Stimulated activated CD4-positive, alpha-beta T cell treated with anti-CD3 and anti-CD28 coated beads, Interleukin-2, amount 100 ng/mL, for 24 hours (primary cell): ENCODE results near the gene MKX.
"Not testable (repeated sequence)": the region's sequence is repeated elsewhere in the genome, so short reads cannot be mapped to it uniquely, and the experiment has no call there.

ENCODE experiments used
- DNase-seq, 2 donors: peaks; one replicate each; pipeline ENCODE4 v3.0.0-alpha.2; 2020

The MKX gene

DNA sequence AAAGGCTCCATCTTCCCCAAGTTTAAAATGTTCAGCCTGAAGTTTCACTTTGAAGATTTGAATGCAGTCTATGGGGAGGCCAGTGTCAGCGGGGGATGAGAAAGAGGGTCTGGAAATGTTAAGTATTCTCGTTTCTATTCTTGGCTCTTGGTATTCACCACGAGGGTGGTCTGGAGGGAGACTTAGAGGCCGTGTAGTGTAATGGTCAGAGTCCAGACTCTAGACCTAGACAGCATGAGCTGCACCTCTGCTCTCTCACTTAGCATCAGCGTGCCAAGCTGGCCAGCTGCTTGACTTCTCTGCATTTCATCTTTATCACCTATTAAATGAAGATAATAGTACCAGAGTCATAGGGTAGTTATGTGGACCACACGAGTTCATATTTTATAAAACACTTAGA is 57.9 kb downstream of the MKX start:
- DNase-seq = no peak

DNA sequence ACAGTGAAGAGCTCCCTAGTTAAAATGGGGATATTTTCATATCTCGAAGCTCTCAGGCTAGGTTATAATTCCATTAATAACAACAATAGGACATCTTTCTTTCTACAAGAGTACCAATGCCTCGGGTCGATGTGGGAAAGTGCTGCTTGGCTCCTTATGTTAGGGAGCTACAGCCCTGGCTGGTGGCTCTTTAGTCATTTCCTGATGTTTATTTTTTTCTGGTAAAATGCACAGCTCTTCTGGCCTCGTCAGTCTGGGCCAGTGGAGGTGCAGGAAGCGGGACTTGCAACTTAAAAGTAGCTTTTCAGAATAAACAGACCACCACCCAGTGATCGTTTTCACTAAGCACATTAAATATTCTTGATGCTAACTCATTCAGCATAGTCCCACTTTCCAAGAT is 58.3 kb downstream of the MKX start:
- DNase-seq = no peak

- no peak for DNase-seq
Measured at GRCh38 chr10:27685681-27686080, 59.9 kb downstream of the MKX start.

DNA sequence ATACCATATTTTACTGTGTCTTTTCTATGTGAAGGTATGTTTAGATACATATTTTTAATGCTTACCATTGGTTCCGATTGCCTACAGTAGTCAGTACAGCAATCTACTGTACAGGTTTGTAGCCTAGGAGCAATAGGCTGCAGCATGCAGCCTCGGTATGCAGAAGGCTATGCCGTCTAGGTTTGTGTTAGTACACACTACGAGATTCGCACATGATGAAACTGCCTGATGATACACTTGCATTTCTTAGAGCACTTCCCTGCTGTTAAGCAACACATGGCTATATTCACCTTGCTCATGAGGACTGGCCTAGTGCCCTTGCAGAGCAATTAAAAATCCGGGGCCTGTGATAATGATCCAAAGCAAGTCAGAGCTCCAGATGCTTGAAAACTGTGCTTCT is 62.4 kb downstream of the MKX start:
- DNase-seq = no peak

- DNase-seq = not testable (repeated sequence)
Measured at GRCh38 chr10:27681795-27682194, 63.8 kb downstream of the MKX start.

DNA sequence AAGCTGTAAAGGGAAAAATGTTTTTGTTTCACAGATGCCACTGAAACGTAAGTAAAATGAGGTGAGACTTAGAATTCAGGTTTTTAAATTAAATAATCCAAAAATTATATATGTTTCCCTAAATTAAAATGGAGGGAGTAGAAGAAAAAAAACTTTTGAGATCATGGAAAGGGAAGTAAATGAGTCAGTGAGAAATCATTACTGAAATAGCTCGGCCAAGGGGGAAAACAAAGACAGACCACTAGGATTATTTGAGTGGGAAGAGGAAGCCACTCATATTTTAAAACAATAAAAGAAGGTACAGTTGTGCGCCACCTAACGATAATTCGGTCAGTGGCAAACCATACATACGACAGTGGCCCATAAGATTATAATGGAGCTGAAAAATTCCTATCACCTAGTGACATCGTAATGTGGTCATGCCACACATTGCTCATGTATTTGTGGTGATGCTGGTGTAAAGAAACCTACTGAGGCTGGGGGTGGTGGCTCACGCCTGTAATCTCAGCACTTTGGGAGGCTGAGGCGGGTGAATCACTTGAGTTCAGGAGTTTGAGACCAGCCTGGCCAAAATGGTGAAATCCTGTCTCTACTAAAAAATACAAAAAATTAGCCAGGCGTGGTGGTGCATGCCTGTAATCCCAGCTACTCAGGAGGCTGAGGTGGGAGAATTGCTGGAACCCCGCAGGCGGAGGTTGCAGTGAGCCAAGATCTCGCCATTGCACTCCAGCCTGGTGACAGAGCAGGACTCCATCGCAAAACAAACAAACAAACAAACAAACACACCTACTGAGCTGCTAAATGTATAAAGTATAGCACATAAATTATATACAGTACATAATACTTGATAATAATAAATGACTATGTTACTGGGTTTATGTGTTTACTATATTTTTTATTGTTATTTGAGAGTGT is 64.7 kb downstream of the MKX start:
- DNase-seq = no peak

- no peak for DNase-seq
Measured at GRCh38 chr10:27680006-27680557, 65.5 kb downstream of the MKX start.

- no peak for DNase-seq
Measured at GRCh38 chr10:27679369-27679912, 66.2 kb downstream of the MKX start.

DNA sequence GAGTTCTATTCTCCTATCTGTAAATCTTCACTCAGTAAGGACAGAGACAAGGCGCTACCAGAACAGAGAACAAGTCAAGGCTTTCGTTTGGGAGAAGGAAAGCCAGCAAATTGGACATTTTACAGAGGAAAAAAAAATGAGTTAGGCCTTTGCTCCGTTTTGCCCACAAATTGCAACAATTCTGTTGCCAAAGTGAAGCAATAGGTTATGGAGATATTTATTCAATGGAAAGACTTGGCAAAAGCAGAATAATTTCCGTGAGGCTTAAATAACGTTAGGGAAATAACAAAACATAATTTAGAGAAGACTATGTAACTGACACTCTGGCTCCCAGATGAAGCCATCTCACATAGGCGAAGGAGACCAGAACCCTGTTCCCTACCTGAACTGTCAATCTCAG is 67.5 kb downstream of the MKX start:
- no peak for DNase-seq

DNA sequence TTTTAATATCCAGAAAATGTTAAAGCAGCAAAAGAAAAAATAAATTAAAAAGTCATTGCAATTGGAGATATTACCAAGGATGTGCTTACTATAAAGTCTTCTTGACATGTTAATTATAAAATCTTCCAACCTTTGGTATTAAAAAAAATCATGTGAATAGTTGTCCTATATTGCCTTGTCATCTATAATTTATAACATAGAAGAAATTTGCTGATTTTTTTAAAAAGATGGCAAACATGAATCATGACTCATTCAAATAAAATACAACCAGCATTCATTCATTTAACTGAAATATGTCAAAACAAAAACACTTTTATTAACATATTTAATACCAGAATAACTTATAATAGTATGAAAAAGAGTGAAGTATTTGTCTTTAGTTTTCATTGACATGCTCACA is 72.6 kb downstream of the MKX start:
- no peak for DNase-seq

GRCh38 chr10:27671821-27672220 is 73.8 kb downstream of the MKX start:
- no peak for DNase-seq

- no peak for DNase-seq
Measured at GRCh38 chr10:27664461-27664860, 81.2 kb downstream of the MKX start.

DNA sequence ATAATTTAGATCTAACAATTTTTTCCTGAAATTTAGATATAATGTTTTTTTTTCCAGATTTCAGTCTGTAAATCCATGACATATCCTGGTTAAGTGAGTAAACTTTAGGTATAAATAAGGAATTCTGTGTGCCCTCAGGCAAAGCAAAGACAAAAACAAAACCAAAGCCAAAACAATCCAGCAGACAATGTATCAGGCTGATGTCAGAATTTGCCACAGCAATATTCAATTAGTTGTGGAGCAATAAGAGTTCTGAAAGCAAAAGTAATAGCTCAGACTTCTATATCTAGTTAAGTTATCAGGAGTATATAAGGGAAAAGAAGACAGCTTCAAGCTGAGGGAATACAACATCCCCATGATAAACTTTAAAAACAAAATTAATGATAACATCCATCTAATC is 82.0 kb downstream of the MKX start:
- no peak for DNase-seq

- no peak for DNase-seq
Measured at GRCh38 chr10:27661514-27662286, 83.9 kb downstream of the MKX start.

DNA sequence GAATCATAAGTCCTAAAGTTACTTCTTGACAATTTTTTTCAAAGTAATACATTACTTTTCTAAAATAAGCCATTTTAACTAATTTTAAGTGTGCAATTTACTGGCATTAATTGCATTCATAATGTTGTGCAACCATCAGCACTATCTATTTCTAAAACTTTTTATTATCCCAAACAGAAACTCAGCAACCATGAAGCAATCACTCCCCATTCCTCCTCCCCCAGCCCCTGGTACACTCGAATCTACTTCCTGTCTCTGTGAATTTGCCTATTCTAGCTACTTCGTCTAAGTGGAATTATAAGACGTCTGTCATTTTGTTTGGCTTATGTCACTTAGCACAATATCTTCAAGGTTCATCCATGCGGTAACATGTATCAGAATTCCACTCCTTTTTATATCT is 84.9 kb downstream of the MKX start:
- DNase-seq = no peak

DNA sequence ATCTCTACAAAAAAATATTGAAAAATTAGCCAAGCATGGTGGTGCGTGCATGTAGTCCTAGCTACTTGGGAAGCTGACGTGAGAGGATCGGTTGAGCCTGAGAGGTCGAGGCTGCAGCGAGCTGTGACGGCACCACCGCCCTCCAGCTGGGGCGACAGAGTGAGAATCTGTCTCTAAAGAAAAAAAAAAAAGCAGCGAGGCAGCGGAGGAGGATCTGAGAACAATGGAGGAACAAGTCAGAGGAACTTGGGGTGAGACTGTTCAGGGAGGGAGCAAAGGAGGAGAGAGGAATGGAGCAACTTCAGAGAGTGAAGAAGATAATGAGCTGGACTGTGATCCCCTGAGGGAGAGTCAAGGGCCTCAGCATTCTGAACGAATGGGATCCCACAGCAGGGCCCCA is 85.4 kb downstream of the MKX start:
- DNase-seq = no peak

GRCh38 chr10:27659786-27660185 is 85.8 kb downstream of the MKX start:
- no peak for DNase-seq

GRCh38 chr10:27658788-27659187 is 86.8 kb downstream of the MKX start:
- DNase-seq = no peak

DNA sequence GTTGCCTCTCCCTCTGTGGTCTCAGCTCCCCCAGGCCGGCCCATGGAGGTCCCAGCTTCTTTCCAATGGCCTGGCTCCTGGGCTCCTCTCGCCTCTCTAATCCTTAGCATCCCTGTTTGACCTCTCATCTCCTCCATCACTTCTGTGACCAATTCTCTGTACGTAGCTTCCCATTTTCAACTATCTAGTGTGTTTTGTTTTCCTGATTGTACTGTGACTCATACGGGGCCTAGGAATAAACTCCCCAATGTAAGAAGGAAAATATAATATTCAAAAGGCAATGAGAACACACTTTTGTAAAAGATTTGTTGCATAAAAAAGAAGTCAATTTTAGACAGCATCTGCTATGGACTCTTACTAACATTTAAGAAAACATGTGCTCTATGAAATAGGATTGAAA is 90.3 kb downstream of the MKX start:
- no peak for DNase-seq

DNA sequence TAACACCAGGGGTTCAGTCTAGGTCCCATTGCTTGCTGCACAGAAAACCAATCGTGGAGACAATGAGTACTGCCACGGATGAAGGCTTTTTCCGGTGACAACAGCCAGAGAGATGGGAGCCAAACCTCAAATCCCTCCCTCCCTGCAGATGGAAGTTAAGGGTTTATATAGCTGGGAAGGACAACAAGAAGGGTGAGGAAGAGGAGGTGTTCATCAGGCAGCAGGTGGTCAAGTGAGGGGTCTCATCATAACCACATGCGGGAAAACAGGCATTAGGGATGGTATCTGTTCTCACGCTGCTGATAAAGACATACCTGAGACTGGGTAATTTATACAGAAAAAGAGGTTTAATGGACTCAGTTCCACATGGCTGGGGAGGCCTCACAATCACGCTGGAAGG is 91.3 kb downstream of the MKX start:
- no peak for DNase-seq

DNA sequence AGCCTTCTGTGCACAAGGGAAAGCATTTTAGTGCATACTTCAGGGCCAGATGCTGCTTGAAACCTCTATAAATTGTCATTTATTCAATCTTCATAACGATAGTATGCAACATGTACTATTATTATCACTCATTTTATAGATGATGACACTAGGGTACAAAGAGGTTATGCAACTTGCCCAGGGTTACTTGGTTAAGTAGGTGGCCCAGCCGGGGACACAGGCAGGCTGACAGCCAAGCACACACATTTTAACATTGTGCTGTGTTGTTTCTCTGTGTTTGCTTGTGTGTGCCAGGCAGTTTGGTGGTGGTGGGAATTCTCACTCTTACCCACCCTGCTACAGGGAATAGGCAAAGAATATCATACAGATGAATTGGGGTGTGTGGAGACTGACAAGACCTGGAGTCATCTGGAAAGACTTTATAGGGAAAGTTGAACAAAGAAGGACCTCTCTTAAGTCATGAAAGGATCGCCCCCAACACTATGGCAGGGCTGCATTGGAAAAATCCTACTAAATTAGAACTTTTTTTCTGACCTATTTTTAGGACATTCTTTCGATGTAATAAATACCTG is 98.9 kb downstream of the MKX start:
- DNase-seq = no peak

DNA sequence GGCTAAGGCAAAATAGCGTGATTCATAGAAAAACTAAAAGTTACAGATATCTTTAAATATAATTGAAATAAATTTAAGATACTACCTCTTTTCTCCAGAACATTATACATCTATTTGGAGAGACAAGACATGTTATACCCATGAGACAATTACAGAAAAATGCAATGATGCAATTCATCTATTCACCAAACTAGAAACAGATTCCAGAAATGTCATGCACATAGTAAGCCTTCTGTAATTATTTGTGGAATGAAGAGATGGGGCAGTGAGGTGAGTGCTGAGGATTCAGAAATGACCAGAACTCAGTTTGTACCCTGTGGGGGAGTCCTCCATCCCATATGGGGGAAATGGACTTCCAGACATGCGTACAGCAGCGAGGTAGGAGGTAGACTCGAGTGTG is 99.4 kb downstream of the MKX start:
- no peak for DNase-seq

DNA sequence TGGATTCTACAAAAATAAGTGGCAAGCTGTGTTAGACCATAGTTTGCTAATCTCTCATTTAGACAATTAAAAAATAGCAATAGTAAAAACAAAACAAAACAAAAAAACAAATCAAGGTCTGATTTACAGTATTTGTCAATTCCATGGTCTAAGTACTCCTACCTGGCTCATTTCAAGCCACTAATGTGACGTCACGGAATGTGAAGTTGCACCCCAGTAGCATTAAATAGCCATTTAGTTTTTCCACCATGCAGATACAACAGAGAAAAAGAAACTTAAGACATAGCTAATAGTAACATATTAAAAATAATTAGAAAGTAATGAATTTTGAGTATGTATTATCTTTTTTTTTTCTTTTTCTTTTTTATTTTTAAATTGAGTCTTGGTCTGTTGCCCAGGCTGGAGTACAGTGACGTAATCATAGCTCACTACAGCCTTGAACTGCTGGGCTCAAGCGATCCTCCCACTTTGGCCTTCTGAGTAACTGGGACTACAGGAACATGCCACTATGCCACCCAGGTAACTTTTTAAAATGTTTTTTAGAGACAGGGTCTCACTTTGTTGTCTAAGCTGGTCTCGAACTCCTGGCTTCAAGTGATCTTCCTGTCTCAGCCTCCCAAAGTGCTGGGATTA is 101.2 kb downstream of the MKX start:
- no peak for DNase-seq
